Embryonic facial prominence (tissue), 1 donor: Measurements from ENCODE around the gene DISP3.

Source experiments
- DNase-seq: peaks from one replicate; pipeline ENCODE4 v3.0.0-alpha.2; 2016; ENCODE audit errors: extremely low spot score

DISP3 gene

DNA sequence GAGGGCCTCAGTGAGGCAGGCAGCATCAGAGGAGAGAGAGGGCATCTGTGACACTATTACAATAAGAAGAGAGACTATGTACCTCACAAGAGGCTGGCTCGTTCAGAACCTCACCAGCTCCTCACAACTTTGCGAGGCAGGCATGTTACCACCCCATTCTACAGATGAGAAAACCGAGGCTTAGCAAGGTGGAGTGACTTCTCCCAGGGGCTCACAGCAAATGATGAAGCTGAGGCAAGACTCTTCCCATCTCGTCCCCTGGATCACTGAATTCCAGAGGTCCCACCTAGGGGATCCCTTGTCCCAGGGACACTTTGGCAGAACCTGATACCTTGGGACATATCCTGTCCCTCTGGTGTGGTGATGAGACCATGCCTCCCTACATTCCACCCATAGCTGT lies 64.4 kb downstream of the DISP3 start:
- DNase-seq: no peak

GRCh38 chr1:11543796-11544195 lies 64.8 kb downstream of the DISP3 start:
- no peak for DNase-seq

DNA sequence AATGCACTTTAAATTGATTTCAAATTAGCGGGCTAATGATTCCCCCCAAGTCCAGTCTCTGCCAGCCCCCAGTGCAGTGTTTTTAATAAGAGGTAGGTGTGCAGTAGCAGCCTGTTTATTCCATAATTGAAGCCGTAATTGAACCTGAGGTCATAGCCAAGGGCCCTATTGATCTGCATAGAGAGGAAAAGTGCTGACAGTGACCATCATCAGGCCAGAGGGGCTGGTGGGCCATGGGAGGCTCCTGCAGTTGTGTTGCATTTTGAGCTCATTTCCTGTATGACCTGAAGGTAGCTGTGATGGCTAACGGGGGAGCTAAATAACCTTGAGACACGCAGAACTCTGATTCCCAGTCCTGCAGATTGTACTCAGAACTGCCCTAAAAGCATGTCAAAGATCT lies 67.5 kb downstream of the DISP3 start:
- no peak for DNase-seq

DNA sequence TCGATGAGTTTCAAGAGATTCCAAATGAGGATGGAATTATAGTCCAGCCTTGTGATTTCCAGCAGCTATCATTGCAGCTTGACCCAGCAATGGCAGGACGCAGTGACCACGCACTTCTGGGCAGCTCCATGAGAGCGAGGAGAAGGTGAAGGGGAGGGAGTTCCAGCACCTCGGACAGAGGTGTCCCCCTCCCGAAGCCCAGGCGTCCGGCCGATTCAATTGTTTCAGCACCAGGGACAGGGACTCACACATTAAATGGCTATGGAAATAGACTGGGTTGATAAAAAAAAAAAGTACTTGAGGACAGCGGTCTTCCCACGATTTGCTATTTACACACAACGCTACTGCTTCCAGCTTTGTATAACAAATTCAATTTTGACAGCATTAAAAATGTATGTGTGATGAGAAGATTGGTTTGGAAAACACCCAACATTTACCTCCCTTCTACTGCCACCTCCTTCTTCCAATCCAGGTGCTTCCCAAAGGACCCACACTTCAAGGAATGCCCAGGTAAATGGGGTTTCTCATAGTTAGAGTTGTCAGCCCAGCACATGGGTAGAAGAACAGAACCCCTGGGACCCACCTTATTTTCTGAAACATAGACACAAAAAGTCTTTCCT lies 71.8 kb downstream of the DISP3 start:
- peak; percentile 76 for DNase-seq

DNA sequence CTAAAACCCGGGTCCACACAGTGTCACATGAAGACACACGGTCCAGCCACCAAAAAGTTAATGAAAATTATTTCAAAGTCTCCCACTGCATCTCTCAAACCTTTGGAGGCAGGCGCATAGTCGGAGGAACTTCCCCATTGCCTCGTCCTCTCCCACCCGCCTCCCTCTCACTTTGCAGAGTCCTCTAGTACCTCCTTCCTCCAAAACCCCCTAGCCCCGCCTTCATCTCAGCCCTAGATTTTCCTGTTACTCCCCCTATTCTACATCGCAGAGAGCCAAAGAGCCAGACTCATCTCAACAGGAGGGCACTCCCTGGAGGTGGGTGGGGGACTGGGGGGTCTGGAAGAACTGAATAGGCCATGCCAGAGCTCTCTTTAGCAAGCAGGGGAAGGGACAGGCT lies 79.3 kb downstream of the DISP3 start:
- no peak for DNase-seq

DNA sequence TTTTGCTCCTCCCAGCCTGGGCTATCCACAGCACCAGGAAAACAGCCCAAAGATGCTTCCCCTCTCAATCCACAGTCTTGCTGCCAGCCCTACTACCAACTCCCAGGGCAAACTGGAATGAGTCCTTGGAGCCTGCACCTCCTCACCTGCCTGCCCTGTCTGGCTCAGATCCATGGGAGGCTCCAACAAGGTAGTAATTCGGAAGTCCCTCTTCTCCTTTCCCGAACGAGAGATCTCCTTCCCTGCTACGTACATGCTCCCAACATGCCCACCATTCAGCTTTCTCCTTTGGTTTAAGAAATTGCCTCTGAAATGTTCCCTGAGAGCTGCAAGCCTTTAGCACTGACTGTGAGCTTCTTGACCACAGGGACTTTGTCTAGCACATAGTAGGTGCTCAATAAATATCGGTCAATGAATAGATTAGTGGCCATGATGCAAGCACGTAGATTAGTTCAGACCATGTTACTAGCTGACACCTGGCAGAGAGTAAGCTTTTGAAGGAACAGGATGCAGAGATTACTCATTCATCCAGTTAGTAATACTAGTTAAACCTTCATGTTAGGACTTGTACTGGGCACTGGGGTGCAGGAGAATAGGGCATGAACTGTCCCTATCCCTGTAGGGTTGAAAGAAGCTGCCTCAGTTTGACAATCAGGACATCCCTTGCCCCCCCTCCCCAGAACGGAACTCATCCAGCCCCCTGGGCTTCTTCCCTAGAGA lies 80.1 kb downstream of the DISP3 start:
- peak; percentile 90 for DNase-seq

DNA sequence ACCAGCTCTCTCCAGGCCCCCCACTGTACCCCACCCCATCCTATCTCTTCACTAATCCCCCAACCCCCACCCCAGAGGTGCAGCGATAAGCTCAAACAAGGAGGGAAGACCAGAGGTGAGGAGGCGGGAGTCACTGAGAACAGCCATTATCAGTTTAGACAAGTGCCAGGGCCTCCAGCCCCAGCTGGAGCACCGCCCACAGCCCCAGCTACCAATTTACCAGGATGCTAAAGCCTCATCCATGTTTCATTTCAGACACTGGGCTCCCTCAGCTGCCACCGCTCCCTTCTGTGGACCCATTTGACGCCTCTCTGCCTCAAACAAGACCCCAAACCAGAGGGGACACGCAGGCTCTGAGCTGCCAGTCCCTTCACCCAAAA lies 80.6 kb downstream of the DISP3 start:
- DNase-seq: no peak

- no peak for DNase-seq
Measured at GRCh38 chr1:11560061-11560460, 81.1 kb downstream of the DISP3 start.

GRCh38 chr1:11561740-11562139 lies 82.8 kb downstream of the DISP3 start:
- no peak for DNase-seq

- DNase-seq: no peak
Measured at GRCh38 chr1:11562664-11563063, 83.7 kb downstream of the DISP3 start.

- DNase-seq: no peak
Measured at GRCh38 chr1:11563560-11564069, 84.7 kb downstream of the DISP3 start.

GRCh38 chr1:11564237-11564636 lies 85.3 kb downstream of the DISP3 start:
- DNase-seq: no peak

- no peak for DNase-seq
Measured at GRCh38 chr1:11566042-11566850, 87.3 kb downstream of the DISP3 start.

DNA sequence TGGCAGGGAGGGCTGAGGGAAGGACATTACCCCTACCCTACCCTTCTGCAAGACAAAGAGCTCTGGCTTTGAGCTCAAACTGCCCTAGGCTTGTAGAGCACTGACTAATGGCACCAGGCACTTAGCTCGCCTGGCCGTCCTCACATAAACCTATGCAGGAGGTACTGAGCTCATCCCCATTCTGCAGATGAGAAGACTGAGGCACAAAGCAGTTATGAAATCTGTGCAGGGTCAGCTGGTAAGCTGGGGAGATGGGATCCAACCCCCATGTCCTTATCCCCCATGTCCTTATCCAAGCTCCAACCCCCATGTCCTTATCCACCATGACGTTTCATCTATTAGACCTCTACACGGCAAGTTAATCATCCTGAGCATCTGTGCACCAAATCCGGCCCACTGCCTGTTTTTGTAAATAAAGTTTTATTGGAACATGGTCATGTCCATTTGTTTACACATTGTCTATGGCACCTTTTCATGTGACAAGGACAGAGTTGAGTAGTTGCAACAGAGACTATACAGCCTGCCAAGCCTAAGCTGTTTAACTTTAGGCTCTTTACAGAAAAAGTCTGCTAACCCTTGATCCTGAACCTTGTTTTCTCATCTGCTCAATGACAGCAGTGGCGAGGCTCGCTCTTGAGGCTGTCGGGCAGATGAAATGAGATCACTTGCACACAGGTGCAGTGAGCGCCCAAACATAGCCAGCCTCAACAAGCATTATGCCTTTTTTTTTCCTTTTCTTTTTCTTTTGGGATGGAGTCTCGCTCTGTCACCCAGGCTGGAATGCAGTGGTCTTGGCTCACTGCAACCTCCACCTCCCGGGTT lies 88.5 kb downstream of the DISP3 start:
- DNase-seq: no peak

DNA sequence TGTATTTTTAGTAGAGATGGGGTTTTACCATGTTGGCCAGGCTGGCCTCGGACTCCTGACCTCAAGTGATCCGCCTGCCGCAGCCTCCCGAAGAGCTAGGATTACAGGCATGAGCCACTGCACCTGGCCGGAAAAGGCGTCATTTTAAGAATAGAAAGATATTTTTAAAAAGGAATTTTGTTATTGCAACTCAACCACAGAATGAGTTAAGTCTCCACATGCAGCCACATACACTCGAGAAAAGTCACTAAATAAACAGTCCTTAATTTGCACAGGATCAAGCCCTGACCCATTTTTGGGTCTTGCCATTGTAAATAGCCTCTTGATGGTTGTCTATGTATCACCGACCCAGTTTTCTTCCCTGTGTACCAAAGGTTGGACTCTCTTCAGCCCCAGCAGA lies 89.7 kb downstream of the DISP3 start:
- no peak for DNase-seq

GRCh38 chr1:11569551-11569950 lies 90.6 kb downstream of the DISP3 start:
- no peak for DNase-seq

- DNase-seq: no peak
Measured at GRCh38 chr1:11569954-11570353, 91.0 kb downstream of the DISP3 start.

GRCh38 chr1:11570821-11571380 lies 91.9 kb downstream of the DISP3 start:
- DNase-seq: no peak

DNA sequence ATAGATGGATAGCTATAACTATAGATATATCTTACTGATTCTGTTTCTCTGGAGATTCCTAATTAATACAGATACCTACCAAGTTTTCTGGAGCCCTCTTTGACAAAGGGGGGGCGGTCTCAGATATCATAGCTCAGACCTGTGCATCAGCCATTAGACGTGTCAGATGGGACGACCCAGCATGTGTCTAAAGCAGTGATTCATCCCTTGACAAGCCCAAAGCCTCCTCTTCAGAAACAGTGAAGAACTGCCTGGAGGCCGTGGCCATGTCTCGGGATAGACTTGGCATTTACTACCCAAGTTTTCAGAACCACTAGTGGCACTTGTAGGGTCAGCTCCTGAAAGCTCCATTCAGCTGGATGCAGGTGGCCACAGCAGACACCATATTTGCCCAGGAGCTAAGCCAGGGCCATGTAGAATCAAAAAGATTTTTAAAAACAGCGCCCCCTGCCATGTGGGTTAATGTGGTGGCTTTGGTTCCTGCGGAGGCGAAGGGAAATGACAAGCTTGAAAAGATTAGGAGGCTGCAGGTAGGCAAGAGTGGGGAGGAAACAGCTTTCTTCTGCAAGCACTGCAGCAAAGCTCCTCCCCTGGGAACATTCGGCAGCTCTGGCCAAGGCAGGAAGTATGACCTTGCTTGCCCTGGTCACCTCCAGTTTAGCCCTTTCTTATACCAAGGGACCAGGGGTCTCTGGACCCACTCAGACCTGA lies 93.1 kb downstream of the DISP3 start:
- no peak for DNase-seq

- DNase-seq: no peak
Measured at GRCh38 chr1:11573116-11573692, 94.2 kb downstream of the DISP3 start.
